BJ (cell line): Measurements from ENCODE around the gene PCLO. TPM values are rescaled to one million over a fixed set of nuclear protein-coding genes. Genes with fewer than 3 reads are reported as not detected.

Experiments
- CTCF ChIA-PET: fragments of 350-600 bp; formaldehyde crosslinking; extraction: SDS; loops from one replicate; lab custom pipeline; 2021; ENCODE audit warnings: antibody characterized with exemption, inconsistent platforms; lab: Yijun Ruan, JAX
- POLR2A ChIA-PET: fragments of 300-600 bp; sonication (Branson Sonifier 250); formaldehyde crosslinking; extraction: SDS; loops from one replicate; lab custom pipeline; 2021; ENCODE audit warnings: antibody characterized with exemption; lab: Charles Lee
- DNase-seq: peaks from one replicate; pipeline ENCODE4 v3.0.0-alpha.2; 2011; ENCODE audit warnings: low read depth
- H3K27me3 ChIP-seq: 2 replicates; pipeline ENCODE4 v1.6.0; 2011; ENCODE audit warnings: low read length; ENCODE audit not compliant: control insufficient read depth, insufficient read depth
- H3K36me3 ChIP-seq: 2 replicates; pipeline ENCODE4 v1.5.1; 2011; ENCODE audit warnings: low read length; ENCODE audit not compliant: control insufficient read depth, insufficient read depth
- H3K4me3 ChIP-seq: 2 replicates; pipeline ENCODE4 v1.5.1; 2011; ENCODE audit warnings: low read depth, mild to moderate bottlenecking, control low read depth, low read length
- CTCF ChIP-seq: IDR thresholded peaks from 2 replicates; pipeline ENCODE4 v1.5.1; 2011; ENCODE audit warnings: low read depth, mild to moderate bottlenecking, control low read depth, inconsistent platforms, low read length, moderate library complexity; ENCODE audit not compliant: insufficient read depth
- polyA plus RNA-seq: library from polyadenylated mRNA; depleted of rRNA; stranded (reverse); fragments of >200 nt; gene quantifications from 2 replicates; pipeline ENCODE4 v1.2.3, GENCODE V29; 2011

The PCLO gene
- polyA plus RNA-seq, 1 experiment = 0.76 TPM

GRCh38 chr7:82760074-82760473 lies 402.6 kb downstream of the PCLO start:
- POLR2A ChIA-PET = no interaction called here
- DNase-seq = no peak
- TF ChIP-seq CTCF = no peak
- H3K36me3 ChIP-seq = no peaks in the 10 kb centered on the region
- CTCF ChIA-PET = no interaction called here
- no peaks in the 10 kb centered on the region for H3K27me3 ChIP-seq
- no peak overlapping the region for H3K4me3 ChIP-seq

- Histone ChIP-seq H3K36me3 (no peaks in the 10 kb centered on the region), H3K4me3 (no peak overlapping the region), H3K27me3 (no peaks in the 10 kb centered on the region)
- peak; percentile 30 for DNase-seq
- ChIA-PET POLR2A (interaction anchor here (0.5 kb wide), 1 partner anchor 27 kb away, joined by 3 read pairs; no protein-coding TSS in a partner anchor), CTCF (interaction anchor here (0.5 to 1.2 kb wide), 3 partner anchors 16 to 507 kb away, joined by 3 read pairs; no protein-coding TSS in a partner anchor)
- TF ChIP-seq CTCF = no peak
Observed at GRCh38 chr7:82755705-82756551, 406.8 kb downstream of the PCLO start.

- Histone ChIP-seq H3K4me3 (no peak overlapping the region), H3K36me3 (no peaks in the 10 kb centered on the region), H3K27me3 (no peaks in the 10 kb centered on the region)
- TF ChIP-seq CTCF = no peak
- DNase-seq = no peak
- ChIA-PET POLR2A (no interaction called here), CTCF (interaction anchor here (0.7 kb wide), 1 partner anchor 10 kb away, joined by 3 read pairs; no protein-coding TSS in a partner anchor)
Observed at GRCh38 chr7:82750007-82750406, 412.7 kb downstream of the PCLO start.

GRCh38 chr7:82745820-82746219 lies 416.9 kb downstream of the PCLO start:
- POLR2A ChIA-PET = no interaction called here
- H3K4me3 ChIP-seq = no peak overlapping the region

More at GRCh38 chr7:82745820-82746219, 416.9 kb downstream of the PCLO start:
- CTCF ChIA-PET = no interaction called here
- Histone ChIP-seq H3K36me3 (no peaks in the 10 kb centered on the region), H3K27me3 (no peaks in the 10 kb centered on the region)
- no peak for DNase-seq
- TF ChIP-seq CTCF = no peak
